ENCODE data around the gene MMD.
A peak's percentile ranks its signal among the peaks of the same experiment; 100 is the strongest.
"Not testable (repeated sequence)": the region's sequence is repeated elsewhere in the genome, so short reads cannot be mapped to it uniquely, and the experiment has no call there.

Gene MMD

GRCh38 chr17:55391244-55391757 lies 30.3 kb downstream of the MMD start:
- Histone ChIP-seq H4K91ac (ENCODE audit: low read length) (no peak overlapping the region), H2BK5ac (ENCODE audit: low read depth, low read length, poor library complexity, severe bottlenecking) (no peak overlapping the region), H2AFZ (ENCODE audit: low read depth, low read length) (no peak overlapping the region), H2BK120ac (ENCODE audit: low read depth, low read length) (no peak overlapping the region), H3K36me3 (ENCODE audit: control insufficient read depth in 1 of 2, insufficient read depth in 2 of 2, low read depth in 1 of 2, low read length in 2 of 2) (peaks cover 3 to 43% of the 10 kb centered on the region in 2 experiments), H2BK12ac (ENCODE audit: low read length in 2 of 2) (no peak overlapping the region), H3K27me3 (ENCODE audit: control insufficient read depth in 1 of 2, insufficient read depth in 1 of 2, low read length in 2 of 2) (no peaks in the 10 kb centered on the region), H2AK5ac (ENCODE audit: low read length, severe bottlenecking) (no peak overlapping the region), H4K8ac (ENCODE audit: low read length) (no peak overlapping the region), H3K4me3 (ENCODE audit: insufficient read depth in 1 of 2, low read depth in 1 of 2, low read length in 2 of 2) (no peak overlapping the region), H3K9me3 (ENCODE audit: control insufficient read depth, low read length) (no peaks in the 10 kb centered on the region), H2BK15ac (ENCODE audit: low read depth, poor library complexity, severe bottlenecking) (no peak overlapping the region), H3K4ac (ENCODE audit: low read depth in 1 of 2, low read length in 2 of 2) (no peak overlapping the region), H3K27ac (ENCODE audit: low read length, poor library complexity, severe bottlenecking) (no peak overlapping the region), H3K23ac (ENCODE audit: low read length in 2 of 2) (no peak overlapping the region), H3K4me1 (ENCODE audit: control insufficient read depth, insufficient read depth, low read depth, low read length) (no peaks in the 10 kb centered on the region), H3K9ac (ENCODE audit: low read length) (no peak overlapping the region), H3K14ac (ENCODE audit: low read length in 2 of 2) (peak overlapping the region in 1 of 2 experiments; percentile 38), H3K4me2 (ENCODE audit: low read length, poor library complexity, severe bottlenecking) (no peak overlapping the region), H3K18ac (ENCODE audit: low read depth in 1 of 2, low read length in 2 of 2) (no peak overlapping the region), H3K79me1 (replicated peaks; ENCODE audit: low read length, poor library complexity, severe bottlenecking) (no peaks in the 10 kb centered on the region)
- WGBS: 96% methylated on average over 4 of the region's 4 CpGs
- DNase-seq: no peak

- Histone ChIP-seq H3K23ac (ENCODE audit: low read length in 2 of 2) (peak overlapping the region in 1 of 2 experiments; percentile 40), H2BK12ac (ENCODE audit: low read length in 2 of 2) (no peak overlapping the region), H2AK5ac (ENCODE audit: low read length, severe bottlenecking) (no peak overlapping the region), H3K27me3 (ENCODE audit: control insufficient read depth in 1 of 2, insufficient read depth in 1 of 2, low read length in 2 of 2) (no peaks in the 10 kb centered on the region), H3K4ac (ENCODE audit: low read depth in 1 of 2, low read length in 2 of 2) (no peak overlapping the region), H3K4me1 (ENCODE audit: control insufficient read depth, insufficient read depth, low read depth, low read length) (no peaks in the 10 kb centered on the region), H3K27ac (ENCODE audit: low read length, poor library complexity, severe bottlenecking) (no peak overlapping the region), H2BK120ac (ENCODE audit: low read depth, low read length) (no peak overlapping the region), H3K36me3 (ENCODE audit: control insufficient read depth in 1 of 2, insufficient read depth in 2 of 2, low read depth in 1 of 2, low read length in 2 of 2) (peaks cover 3 to 35% of the 10 kb centered on the region in 2 experiments), H3K9ac (ENCODE audit: low read length) (no peak overlapping the region), H3K14ac (ENCODE audit: low read length in 2 of 2) (no peak overlapping the region), H2BK5ac (ENCODE audit: low read depth, low read length, poor library complexity, severe bottlenecking) (no peak overlapping the region), H3K4me3 (ENCODE audit: insufficient read depth in 1 of 2, low read depth in 1 of 2, low read length in 2 of 2) (no peak overlapping the region), H2AFZ (ENCODE audit: low read depth, low read length) (no peak overlapping the region), H4K91ac (ENCODE audit: low read length) (no peak overlapping the region), H3K4me2 (ENCODE audit: low read length, poor library complexity, severe bottlenecking) (no peak overlapping the region), H3K18ac (ENCODE audit: low read depth in 1 of 2, low read length in 2 of 2) (peak overlapping the region in 1 of 2 experiments; percentile 41), H3K79me1 (replicated peaks; ENCODE audit: low read length, poor library complexity, severe bottlenecking) (no peaks in the 10 kb centered on the region), H4K8ac (ENCODE audit: low read length) (no peak overlapping the region), H3K9me3 (ENCODE audit: control insufficient read depth, low read length) (no peaks in the 10 kb centered on the region), H2BK15ac (ENCODE audit: low read depth, poor library complexity, severe bottlenecking) (no peak overlapping the region)
- DNase-seq: peak; percentile 31
- 60% methylated on average over 2 of the region's 3 CpGs for WGBS
Measured at GRCh38 chr17:55390364-55390977, 31.2 kb downstream of the MMD start.

- H4K91ac ChIP-seq (ENCODE audit: low read length); H2AK5ac ChIP-seq (ENCODE audit: low read length, severe bottlenecking); H3K4me3 ChIP-seq (ENCODE audit: insufficient read depth in 1 of 2, low read depth in 1 of 2, low read length in 2 of 2); H3K79me1 ChIP-seq (replicated peaks; ENCODE audit: low read length, poor library complexity, severe bottlenecking); H2BK12ac ChIP-seq (ENCODE audit: low read length in 2 of 2); H2BK15ac ChIP-seq (ENCODE audit: low read depth, poor library complexity, severe bottlenecking); H3K9me3 ChIP-seq (ENCODE audit: control insufficient read depth, low read length); H3K27ac ChIP-seq (ENCODE audit: low read length, poor library complexity, severe bottlenecking); DNase-seq; H3K23ac ChIP-seq (ENCODE audit: low read length in 2 of 2); H3K18ac ChIP-seq (ENCODE audit: low read depth in 1 of 2, low read length in 2 of 2); H4K8ac ChIP-seq (ENCODE audit: low read length); H2AFZ ChIP-seq (ENCODE audit: low read depth, low read length); H3K4me1 ChIP-seq (ENCODE audit: control insufficient read depth, insufficient read depth, low read depth, low read length); H3K4me2 ChIP-seq (ENCODE audit: low read length, poor library complexity, severe bottlenecking); H3K4ac ChIP-seq (ENCODE audit: low read depth in 1 of 2, low read length in 2 of 2); H3K9ac ChIP-seq (ENCODE audit: low read length); H2BK120ac ChIP-seq (ENCODE audit: low read depth, low read length); H3K14ac ChIP-seq (ENCODE audit: low read length in 2 of 2); H2BK5ac ChIP-seq (ENCODE audit: low read depth, low read length, poor library complexity, severe bottlenecking); H3K27me3 ChIP-seq (ENCODE audit: control insufficient read depth in 1 of 2, insufficient read depth in 1 of 2, low read length in 2 of 2): not testable (repeated sequence)
- whole genome bisulfite sequencing: no CpG with 5 or more reads among the region's 1 CpG
- H3K36me3 ChIP-seq (ENCODE audit: control insufficient read depth in 1 of 2, insufficient read depth in 2 of 2, low read depth in 1 of 2, low read length in 2 of 2): peaks cover 3 to 28% of the 10 kb centered on the region in 2 experiments
Measured at GRCh38 chr17:55389715-55390114, 31.9 kb downstream of the MMD start.

DNA sequence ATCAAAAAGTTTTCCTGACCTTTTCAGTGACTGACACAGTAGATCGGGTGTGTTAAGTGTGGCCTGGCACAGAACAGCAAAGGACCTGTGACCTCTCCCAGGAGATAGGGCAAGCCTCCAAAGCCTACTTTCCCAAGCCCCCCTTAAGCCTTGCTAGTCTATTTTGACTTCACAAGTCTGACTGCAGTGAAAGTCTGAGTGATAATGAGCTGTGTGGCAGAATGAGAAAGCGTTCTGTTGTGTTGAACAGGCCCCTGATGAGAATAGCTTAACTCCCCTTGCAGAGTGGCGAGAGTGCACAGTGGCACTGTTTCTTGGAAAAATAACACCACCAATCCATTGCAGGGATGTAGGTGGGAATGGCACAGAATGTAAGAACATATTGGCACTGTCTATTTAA lies 32.8 kb downstream of the MMD start:
- H3K4me1 ChIP-seq (ENCODE audit: control insufficient read depth, insufficient read depth, low read depth, low read length): no peaks in the 10 kb centered on the region
- H3K4me2 ChIP-seq (ENCODE audit: low read length, poor library complexity, severe bottlenecking): no peak overlapping the region
- no peak overlapping the region for H2BK5ac ChIP-seq (ENCODE audit: low read depth, low read length, poor library complexity, severe bottlenecking)
- H2AFZ ChIP-seq (ENCODE audit: low read depth, low read length): no peak overlapping the region
- H3K9me3 ChIP-seq (ENCODE audit: control insufficient read depth, low read length): no peaks in the 10 kb centered on the region
- no peak overlapping the region for H2BK120ac ChIP-seq (ENCODE audit: low read depth, low read length)
- DNase-seq: no peak
- H3K4ac ChIP-seq (ENCODE audit: low read depth in 1 of 2, low read length in 2 of 2): peak overlapping the region in 1 of 2 experiments; percentile 20
- H4K8ac ChIP-seq (ENCODE audit: low read length): no peak overlapping the region
- no peak overlapping the region for H4K91ac ChIP-seq (ENCODE audit: low read length)
- 60% methylated on average over 3 of the region's 3 CpGs for WGBS
- H3K27ac ChIP-seq (ENCODE audit: low read length, poor library complexity, severe bottlenecking): no peak overlapping the region
- no peaks in the 10 kb centered on the region for H3K27me3 ChIP-seq (ENCODE audit: control insufficient read depth in 1 of 2, insufficient read depth in 1 of 2, low read length in 2 of 2)
- peak overlapping the region in 1 of 2 experiments; percentile 12 for H3K14ac ChIP-seq (ENCODE audit: low read length in 2 of 2)
- H3K9ac ChIP-seq (ENCODE audit: low read length): no peak overlapping the region
- H2BK12ac ChIP-seq (ENCODE audit: low read length in 2 of 2): no peak overlapping the region
- H3K36me3 ChIP-seq (ENCODE audit: control insufficient read depth in 1 of 2, insufficient read depth in 2 of 2, low read depth in 1 of 2, low read length in 2 of 2): peaks cover 0 to 19% of the 10 kb centered on the region in 2 experiments
- no peak overlapping the region for H3K18ac ChIP-seq (ENCODE audit: low read depth in 1 of 2, low read length in 2 of 2)
- no peak overlapping the region for H2AK5ac ChIP-seq (ENCODE audit: low read length, severe bottlenecking)
- no peak overlapping the region for H3K4me3 ChIP-seq (ENCODE audit: insufficient read depth in 1 of 2, low read depth in 1 of 2, low read length in 2 of 2)
- H3K23ac ChIP-seq (ENCODE audit: low read length in 2 of 2): peak overlapping the region in 1 of 2 experiments; percentile 60
- no peaks in the 10 kb centered on the region for H3K79me1 ChIP-seq (replicated peaks; ENCODE audit: low read length, poor library complexity, severe bottlenecking)
- H2BK15ac ChIP-seq (ENCODE audit: low read depth, poor library complexity, severe bottlenecking): no peak overlapping the region

Measured in mesenchymal stem cell (in vitro differentiated cells and primary cell).